ENCODE data around the gene GRPEL2. TPM values are rescaled to one million over a fixed set of nuclear protein-coding genes. Genes with fewer than 3 reads are reported as not detected.
A peak's percentile ranks its signal among the peaks of the same experiment; 100 is the strongest.

GRPEL2 gene, protein sequence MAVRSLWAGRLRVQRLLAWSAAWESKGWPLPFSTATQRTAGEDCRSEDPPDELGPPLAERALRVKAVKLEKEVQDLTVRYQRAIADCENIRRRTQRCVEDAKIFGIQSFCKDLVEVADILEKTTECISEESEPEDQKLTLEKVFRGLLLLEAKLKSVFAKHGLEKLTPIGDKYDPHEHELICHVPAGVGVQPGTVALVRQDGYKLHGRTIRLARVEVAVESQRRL
- total RNA-seq (ENCODE audit: unreplicated experiment), result 51.1 TPM
- long read RNA-seq, full-length matches to known transcripts, result 1 of 3 reads
- long read RNA-seq, partial matches to known transcripts, result 0 of 3 reads
- long read RNA-seq, other reads (novel, unspliced or antisense), result 2 of 3 reads

DNA sequence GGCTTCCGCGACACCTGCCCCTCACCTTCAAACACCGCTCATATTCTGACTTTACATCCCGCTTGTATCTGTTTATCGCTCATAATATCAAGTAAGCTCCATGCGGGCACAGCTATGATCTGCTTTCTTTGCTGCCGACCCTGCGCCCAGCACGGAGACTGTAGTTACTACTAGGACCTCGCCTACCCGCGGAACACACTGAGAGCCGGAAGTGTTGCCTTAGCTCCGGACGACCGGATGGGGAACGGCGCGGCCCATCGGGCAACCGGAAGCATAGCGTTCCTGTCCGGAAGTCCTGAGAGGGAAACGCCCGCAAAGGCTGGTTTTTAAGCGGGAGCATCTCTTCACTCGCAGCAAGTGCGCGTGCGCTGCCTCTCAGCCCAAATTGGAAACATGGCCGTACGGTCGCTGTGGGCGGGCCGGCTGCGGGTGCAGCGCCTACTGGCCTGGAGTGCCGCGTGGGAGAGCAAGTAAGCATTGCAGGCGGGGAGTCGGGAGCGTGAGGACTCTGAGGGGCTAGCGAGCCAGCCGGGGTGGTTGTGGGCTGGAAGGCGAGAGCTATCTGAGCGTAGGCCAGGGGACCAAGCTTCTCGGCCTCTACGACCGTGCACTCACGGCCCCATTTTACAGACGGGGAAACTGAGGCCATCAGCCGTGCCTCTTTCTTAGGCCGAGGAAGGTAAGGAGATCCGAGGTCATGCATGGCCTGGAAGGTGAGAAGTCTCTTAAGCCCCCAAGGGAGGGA, at the start of gene GRPEL2:
GRPEL2 (plus strand) TSS at position 353 of the 745 bp plus-strand sequence; CDS start at position 394, 41 bp downstream.
- DNase-seq (ENCODE audit: low spot score), result peak; percentile 92
- TF ChIP-seq, protein P1, sequence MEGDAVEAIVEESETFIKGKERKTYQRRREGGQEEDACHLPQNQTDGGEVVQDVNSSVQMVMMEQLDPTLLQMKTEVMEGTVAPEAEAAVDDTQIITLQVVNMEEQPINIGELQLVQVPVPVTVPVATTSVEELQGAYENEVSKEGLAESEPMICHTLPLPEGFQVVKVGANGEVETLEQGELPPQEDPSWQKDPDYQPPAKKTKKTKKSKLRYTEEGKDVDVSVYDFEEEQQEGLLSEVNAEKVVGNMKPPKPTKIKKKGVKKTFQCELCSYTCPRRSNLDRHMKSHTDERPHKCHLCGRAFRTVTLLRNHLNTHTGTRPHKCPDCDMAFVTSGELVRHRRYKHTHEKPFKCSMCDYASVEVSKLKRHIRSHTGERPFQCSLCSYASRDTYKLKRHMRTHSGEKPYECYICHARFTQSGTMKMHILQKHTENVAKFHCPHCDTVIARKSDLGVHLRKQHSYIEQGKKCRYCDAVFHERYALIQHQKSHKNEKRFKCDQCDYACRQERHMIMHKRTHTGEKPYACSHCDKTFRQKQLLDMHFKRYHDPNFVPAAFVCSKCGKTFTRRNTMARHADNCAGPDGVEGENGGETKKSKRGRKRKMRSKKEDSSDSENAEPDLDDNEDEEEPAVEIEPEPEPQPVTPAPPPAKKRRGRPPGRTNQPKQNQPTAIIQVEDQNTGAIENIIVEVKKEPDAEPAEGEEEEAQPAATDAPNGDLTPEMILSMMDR (IDR thresholded peaks at IDR 0.05; ENCODE audit: unreplicated experiment), result no peak
- Mint-ChIP-seq H3K36me3 (ENCODE audit: low read depth, unreplicated experiment) (peaks cover 43% of the 10 kb centered on the region), H3K4me1 (ENCODE audit: unreplicated experiment) (peaks cover 54% of the 10 kb centered on the region), H3K4me3 (ENCODE audit: unreplicated experiment) (peak within 1 kb of the TSS; percentile 91), H3K27ac (ENCODE audit: unreplicated experiment) (peak within 1 kb of the TSS; percentile 97), H3K27me3 (ENCODE audit: unreplicated experiment) (peaks cover 19% of the 10 kb centered on the region), H3K9me3 (ENCODE audit: unreplicated experiment) (peaks cover 6% of the 10 kb centered on the region)

- H3K4me1 Mint-ChIP-seq (ENCODE audit: unreplicated experiment), result peaks cover 86% of the 10 kb centered on the region
- no peak overlapping the region for H3K27ac Mint-ChIP-seq (ENCODE audit: unreplicated experiment)
- peaks cover 12% of the 10 kb centered on the region for H3K27me3 Mint-ChIP-seq (ENCODE audit: unreplicated experiment)
- H3K9me3 Mint-ChIP-seq (ENCODE audit: unreplicated experiment), result no peaks in the 10 kb centered on the region
- H3K36me3 Mint-ChIP-seq (ENCODE audit: low read depth, unreplicated experiment), result peaks cover 32% of the 10 kb centered on the region
- H3K4me3 Mint-ChIP-seq (ENCODE audit: unreplicated experiment), result no peak overlapping the region
- TF ChIP-seq, protein P1 (IDR thresholded peaks at IDR 0.05; ENCODE audit: unreplicated experiment), result no peak
- DNase-seq (ENCODE audit: low spot score), result no peak
Observed at GRCh38 chr5:149297340-149298025, 47.8 kb upstream of the GRPEL2 start.

DNA sequence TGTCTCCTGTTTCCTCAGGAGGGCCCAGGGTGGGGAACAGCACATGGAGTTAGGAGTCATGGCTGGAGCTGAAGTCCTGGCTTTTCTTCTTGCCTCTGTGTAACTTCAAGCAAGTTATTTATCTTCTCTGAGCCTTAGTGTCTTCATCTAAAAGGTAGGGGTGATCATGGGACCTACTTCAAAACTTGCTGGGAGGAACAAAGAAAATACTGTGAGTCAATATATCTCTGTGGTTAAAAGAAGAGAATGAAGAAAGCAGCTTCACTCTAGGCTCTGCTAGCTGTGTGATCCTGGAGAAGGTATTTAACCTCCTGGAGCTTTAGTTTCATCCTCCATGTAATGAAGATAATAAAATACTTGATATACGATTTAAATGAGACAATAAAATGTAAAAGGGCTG, 47.1 kb upstream of the GRPEL2 start:
- Mint-ChIP-seq H3K4me3 (ENCODE audit: unreplicated experiment) (peak overlapping the region; percentile 45), H3K4me1 (ENCODE audit: unreplicated experiment) (peaks cover 85% of the 10 kb centered on the region), H3K36me3 (ENCODE audit: low read depth, unreplicated experiment) (peaks cover 34% of the 10 kb centered on the region), H3K27me3 (ENCODE audit: unreplicated experiment) (peaks cover 12% of the 10 kb centered on the region), H3K9me3 (ENCODE audit: unreplicated experiment) (no peaks in the 10 kb centered on the region), H3K27ac (ENCODE audit: unreplicated experiment) (peak overlapping the region; percentile 98)
- no peak for DNase-seq (ENCODE audit: low spot score)
- TF ChIP-seq, protein P1 (IDR thresholded peaks at IDR 0.05; ENCODE audit: unreplicated experiment), result no peak

GRCh38 chr5:149298842-149299404, 46.4 kb upstream of the GRPEL2 start:
- Mint-ChIP-seq H3K27me3 (ENCODE audit: unreplicated experiment) (peaks cover 12% of the 10 kb centered on the region), H3K4me1 (ENCODE audit: unreplicated experiment) (peaks cover 84% of the 10 kb centered on the region), H3K36me3 (ENCODE audit: low read depth, unreplicated experiment) (peaks cover 37% of the 10 kb centered on the region), H3K9me3 (ENCODE audit: unreplicated experiment) (no peaks in the 10 kb centered on the region), H3K27ac (ENCODE audit: unreplicated experiment) (peak overlapping the region; percentile 98), H3K4me3 (ENCODE audit: unreplicated experiment) (peak overlapping the region; percentile 45)
- TF ChIP-seq, protein P1 (IDR thresholded peaks at IDR 0.05; ENCODE audit: unreplicated experiment), result no peak
- peak; percentile 72 for DNase-seq (ENCODE audit: low spot score)

Measured in endothelial cell (in vitro differentiated cells).